Sigmoid colon (tissue), 4 donors: ENCODE data around the gene BLMH.

Experiments
- EP300 ChIP-seq, 4 donors: sonication (generic); formaldehyde crosslinking; IDR thresholded peaks; one replicate each; pipeline ENCODE4 v1.6.1; 2017; ENCODE audit warnings: antibody characterized with exemption in 4 of 4
- POLR2A ChIP-seq, 2 donors: fragments of 450-650 bp; IDR thresholded peaks; one replicate each; pipeline ENCODE4 v1.6.1; 2016; ENCODE audit warnings: antibody characterized with exemption in 2 of 2, mild to moderate bottlenecking in 2 of 2, moderate library complexity in 2 of 2
- POLR2AphosphoS5 ChIP-seq, 4 donors: sonication (generic); formaldehyde crosslinking; IDR thresholded peaks; one replicate each; pipeline ENCODE4 v1.6.1; 2017; ENCODE audit warnings: antibody characterized with exemption in 4 of 4
- TF ChIP-seq, protein P1 (sequence below), 4 experiments: fragments of 450-650 bp in 3 of 4; fragments of 200-600 bp in 1 of 4; IDR thresholded peaks; one replicate each; pipeline ENCODE4 v1.5.1; 2016 to 2019; ENCODE audit warnings: antibody characterized with exemption in 4 of 4, mild to moderate bottlenecking in 3 of 4, moderate library complexity in 2 of 4

DNA sequence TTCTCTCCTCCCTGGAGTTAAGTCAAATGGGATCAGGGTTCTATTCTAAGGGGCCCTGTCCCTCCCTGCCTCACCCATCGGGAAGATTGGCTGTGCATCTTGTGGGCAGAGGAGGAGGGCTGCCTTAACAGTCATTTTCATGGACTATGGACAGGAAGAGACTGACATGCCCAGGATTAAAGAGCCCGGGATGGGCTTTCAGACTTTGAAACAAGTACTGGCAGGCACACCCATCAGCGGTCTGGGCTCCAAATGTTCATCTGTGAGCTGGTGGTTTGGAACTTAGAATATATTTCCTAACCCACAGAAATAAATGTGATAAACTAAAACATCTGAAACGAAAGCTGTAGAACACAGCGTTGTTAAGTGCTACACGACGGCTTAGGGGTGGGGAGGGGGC lies 62.7 kb downstream of the BLMH start:
- no peak for TF ChIP-seq POLR2A (IDR thresholded peaks at IDR 0.05)
- TF ChIP-seq, protein P1, sequence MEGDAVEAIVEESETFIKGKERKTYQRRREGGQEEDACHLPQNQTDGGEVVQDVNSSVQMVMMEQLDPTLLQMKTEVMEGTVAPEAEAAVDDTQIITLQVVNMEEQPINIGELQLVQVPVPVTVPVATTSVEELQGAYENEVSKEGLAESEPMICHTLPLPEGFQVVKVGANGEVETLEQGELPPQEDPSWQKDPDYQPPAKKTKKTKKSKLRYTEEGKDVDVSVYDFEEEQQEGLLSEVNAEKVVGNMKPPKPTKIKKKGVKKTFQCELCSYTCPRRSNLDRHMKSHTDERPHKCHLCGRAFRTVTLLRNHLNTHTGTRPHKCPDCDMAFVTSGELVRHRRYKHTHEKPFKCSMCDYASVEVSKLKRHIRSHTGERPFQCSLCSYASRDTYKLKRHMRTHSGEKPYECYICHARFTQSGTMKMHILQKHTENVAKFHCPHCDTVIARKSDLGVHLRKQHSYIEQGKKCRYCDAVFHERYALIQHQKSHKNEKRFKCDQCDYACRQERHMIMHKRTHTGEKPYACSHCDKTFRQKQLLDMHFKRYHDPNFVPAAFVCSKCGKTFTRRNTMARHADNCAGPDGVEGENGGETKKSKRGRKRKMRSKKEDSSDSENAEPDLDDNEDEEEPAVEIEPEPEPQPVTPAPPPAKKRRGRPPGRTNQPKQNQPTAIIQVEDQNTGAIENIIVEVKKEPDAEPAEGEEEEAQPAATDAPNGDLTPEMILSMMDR (IDR thresholded peaks at IDR 0.05) = no peak
- TF ChIP-seq POLR2AphosphoS5 (IDR thresholded peaks at IDR 0.05) = no peak
- no peak for TF ChIP-seq EP300 (IDR thresholded peaks at IDR 0.05)
